T-helper 2 cell treated with Interferon-gamma antibody and Interleukin-4, amounts not matched to agents 100 ng/mL and 5 ng/mL, for 36 hours (primary cell): Measurements from ENCODE around the gene RFFL. TPM values are rescaled to one million over a fixed set of nuclear protein-coding genes. Genes with fewer than 3 reads are reported as not detected.
"Not testable (repeated sequence)": the region's sequence is repeated elsewhere in the genome, so short reads cannot be mapped to it uniquely, and the experiment has no call there.

Source experiments
- intact Hi-C: fragments of 100-400 bp; cut with micrococcal nuclease; formaldehyde crosslinking; loops from one replicate; pipeline ENCODE4 v1.15.1; 2023
- total RNA-seq: library from RNA; stranded (reverse); gene quantifications from 2 replicates; pipeline ENCODE4 v1.2.3, GENCODE V29; 2022

The RFFL gene
- total RNA-seq, 1 donor from 2014 or later = 30.7 TPM

- intact Hi-C loops = loop anchor here (2.0 kb wide), 1 partner anchor 27 kb away; no protein-coding TSS in a partner anchor
Observed at GRCh38 chr17:35050170-35050569, 13.3 kb downstream of the RFFL start.

- intact Hi-C loops = no loop called here
Observed at GRCh38 chr17:35048685-35049379, 14.7 kb downstream of the RFFL start.

GRCh38 chr17:35046740-35047283 lies 16.7 kb downstream of the RFFL start:
- intact Hi-C loops = loop anchor here (1.0 to 2.0 kb wide), 3 partner anchors 16 to 66 kb away; partner anchors contain the start of genes LIG3 and RFFL

GRCh38 chr17:35046245-35046644 lies 17.3 kb downstream of the RFFL start:
- intact Hi-C loops = loop anchor here (1.0 to 2.0 kb wide), 3 partner anchors 17 to 65 kb away; partner anchors contain the start of genes LIG3 and RFFL

GRCh38 chr17:35045458-35045979 lies 18.0 kb downstream of the RFFL start:
- intact Hi-C loops = not testable (repeated sequence)

- intact Hi-C loops = no loop called here
Observed at GRCh38 chr17:35044181-35044580, 19.3 kb downstream of the RFFL start.

- intact Hi-C loops = no loop called here
Observed at GRCh38 chr17:35041390-35041789, 22.1 kb downstream of the RFFL start.

GRCh38 chr17:35038453-35038852 lies 25.1 kb downstream of the RFFL start:
- intact Hi-C loops = no loop called here

- intact Hi-C loops = no loop called here
Observed at GRCh38 chr17:35030780-35031179, 32.7 kb downstream of the RFFL start.

GRCh38 chr17:35028531-35029262 lies 34.8 kb downstream of the RFFL start:
- intact Hi-C loops = no loop called here

- intact Hi-C loops = not testable (repeated sequence)
Observed at GRCh38 chr17:35028097-35028496, 35.4 kb downstream of the RFFL start.

- intact Hi-C loops = no loop called here
Observed at GRCh38 chr17:35025541-35025940, 38.0 kb downstream of the RFFL start.

GRCh38 chr17:35023538-35023937 lies 40.0 kb downstream of the RFFL start:
- intact Hi-C loops = loop anchor here (1.0 to 5.0 kb wide), 3 partner anchors 27 to 65 kb away; partner anchors contain the start of gene RFFL

GRCh38 chr17:35022536-35023063 lies 40.9 kb downstream of the RFFL start:
- intact Hi-C loops = loop anchor here (1.0 to 5.0 kb wide), 3 partner anchors 28 to 66 kb away; partner anchors contain the start of gene RFFL

- intact Hi-C loops = loop anchor here (2.0 to 5.0 kb wide), 2 partner anchors 29 to 41 kb away; partner anchors contain the start of gene RFFL
Observed at GRCh38 chr17:35021520-35022380, 41.8 kb downstream of the RFFL start.

GRCh38 chr17:35019386-35020179 lies 43.9 kb downstream of the RFFL start:
- intact Hi-C loops = loop anchor here (5.0 kb wide), 1 partner anchor 43 kb away; the partner anchor contains the start of gene RFFL

GRCh38 chr17:35018814-35019213 lies 44.7 kb downstream of the RFFL start:
- intact Hi-C loops = no loop called here

GRCh38 chr17:35017021-35017420 lies 46.5 kb downstream of the RFFL start:
- intact Hi-C loops = no loop called here

GRCh38 chr17:35016369-35016768 lies 47.1 kb downstream of the RFFL start:
- intact Hi-C loops = no loop called here
